SJSA1 (cell line): ENCODE data around the gene CNGA3. TPM values are rescaled to one million over a fixed set of nuclear protein-coding genes. Genes with fewer than 3 reads are reported as not detected.
A peak's percentile ranks its signal among the peaks of the same experiment; 100 is the strongest.
"Not testable (repeated sequence)": the region's sequence is repeated elsewhere in the genome, so short reads cannot be mapped to it uniquely, and the experiment has no call there.

Experiments
- DNase-seq, 2 experiments: peaks; one replicate each; pipeline ENCODE4 v3.0.0-alpha.2; 2015 to 2020; ENCODE audit warnings: low spot score in 2 of 2, low read depth in 1 of 2
- H3K27ac ChIP-seq: fragments of 250-450 bp; sonication (Bioruptor Pico); 2 replicates; pipeline ENCODE4 v1.5.1; 2020; ENCODE audit warnings: mild to moderate bottlenecking, moderate library complexity
- H3K27me3 ChIP-seq: fragments of 250-450 bp; sonication (Bioruptor Pico); replicated peaks from 2 replicates; pipeline ENCODE4 v1.5.1; 2020; ENCODE audit warnings: mild to moderate bottlenecking, moderate library complexity
- H3K36me3 ChIP-seq: fragments of 250-450 bp; sonication (Bioruptor Pico); 2 replicates; pipeline ENCODE4 v1.5.1; 2020; ENCODE audit warnings: mild to moderate bottlenecking
- H3K4me1 ChIP-seq: fragments of 250-450 bp; sonication (Bioruptor Pico); replicated peaks from 2 replicates; pipeline ENCODE4 v1.6.1; 2021; ENCODE audit warnings: mild to moderate bottlenecking
- H3K4me3 ChIP-seq: fragments of 250-450 bp; sonication (Bioruptor Pico); 2 replicates; pipeline ENCODE4 v1.5.1; 2020; ENCODE audit warnings: mild to moderate bottlenecking
- H3K9me3 ChIP-seq: fragments of 250-450 bp; sonication (Bioruptor Pico); replicated peaks from 2 replicates; pipeline ENCODE4 v1.5.1; 2020; ENCODE audit warnings: mild to moderate bottlenecking
- total RNA-seq: library from RNA; depleted of rRNA; stranded (reverse); fragments of >200 nt; shearing (Covaris generic); gene quantifications from 2 replicates; pipeline ENCODE4 v1.2.3, GENCODE V29; 2014

The CNGA3 gene
- total RNA-seq, 1 experiment from 2014 or later, result not detected

DNA sequence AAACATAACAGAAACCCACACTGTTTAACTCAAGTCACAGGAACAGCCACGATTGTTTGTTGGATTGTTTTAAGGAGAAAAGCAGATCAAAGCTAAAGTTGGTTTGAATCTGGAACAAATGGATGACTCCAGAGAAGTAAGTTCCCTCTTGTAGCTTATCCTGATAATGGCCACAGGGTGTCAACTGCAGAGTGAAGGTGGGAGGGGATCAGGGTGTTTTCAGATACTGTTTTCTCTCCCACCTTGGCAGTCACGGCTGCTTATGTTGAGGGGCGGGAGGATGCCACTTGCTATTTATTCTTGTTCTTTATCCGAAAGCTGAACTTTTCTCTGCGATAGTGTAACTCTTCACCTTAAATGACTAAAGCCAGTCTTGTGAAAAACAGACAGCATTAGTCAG lies 61.9 kb downstream of the CNGA3 start:
- no peaks in the 10 kb centered on the region; the same call in 1 of the 2 replicates for H3K27me3 ChIP-seq
- H3K27ac ChIP-seq, result no peak overlapping the region
- DNase-seq, result no peak
- H3K36me3 ChIP-seq, result no peaks in the 10 kb centered on the region
- no peak overlapping the region for H3K4me3 ChIP-seq
- no peaks in the 10 kb centered on the region for H3K9me3 ChIP-seq
- H3K4me1 ChIP-seq, result no peaks in the 10 kb centered on the region

- no peaks in the 10 kb centered on the region for H3K4me1 ChIP-seq
- H3K36me3 ChIP-seq, result no peaks in the 10 kb centered on the region
- no peak overlapping the region for H3K27ac ChIP-seq
- H3K4me3 ChIP-seq, result no peak overlapping the region
- no peaks in the 10 kb centered on the region for H3K27me3 ChIP-seq
- H3K9me3 ChIP-seq, result no peaks in the 10 kb centered on the region
- DNase-seq, result peak in 1 of 2 experiments; percentile 59
These were observed 66.6 kb downstream of the CNGA3 start for GRCh38 chr2:98412751-98413458.

GRCh38 chr2:98414246-98414645 lies 68.0 kb downstream of the CNGA3 start:
- not testable (repeated sequence) for H3K4me1 ChIP-seq

GRCh38 chr2:98415719-98416248 lies 69.5 kb downstream of the CNGA3 start:
- H3K27me3 ChIP-seq, DNase-seq, H3K4me3 ChIP-seq, H3K9me3 ChIP-seq, H3K27ac ChIP-seq, H3K36me3 ChIP-seq, H3K4me1 ChIP-seq: not testable (repeated sequence)

More at GRCh38 chr2:98414246-98414645, 68.0 kb downstream of the CNGA3 start:
- H3K9me3 ChIP-seq, H3K27me3 ChIP-seq, H3K27ac ChIP-seq, H3K4me3 ChIP-seq, H3K36me3 ChIP-seq, DNase-seq: not testable (repeated sequence)

- H3K27ac ChIP-seq, result no peak overlapping the region
- no peaks in the 10 kb centered on the region for H3K27me3 ChIP-seq
- H3K36me3 ChIP-seq, result no peaks in the 10 kb centered on the region
- no peaks in the 10 kb centered on the region for H3K9me3 ChIP-seq
- no peaks in the 10 kb centered on the region for H3K4me1 ChIP-seq
- no peak overlapping the region for H3K4me3 ChIP-seq
- DNase-seq, result no peak
These were observed 70.3 kb downstream of the CNGA3 start for GRCh38 chr2:98416383-98417159.

- no peak overlapping the region for H3K27ac ChIP-seq
- no peak overlapping the region for H3K4me3 ChIP-seq
- H3K9me3 ChIP-seq, result no peaks in the 10 kb centered on the region
- H3K4me1 ChIP-seq, result no peaks in the 10 kb centered on the region
- H3K27me3 ChIP-seq, result no peaks in the 10 kb centered on the region
- DNase-seq, result no peak
- no peaks in the 10 kb centered on the region for H3K36me3 ChIP-seq
These were observed 73.3 kb downstream of the CNGA3 start for GRCh38 chr2:98419544-98419943.

DNA sequence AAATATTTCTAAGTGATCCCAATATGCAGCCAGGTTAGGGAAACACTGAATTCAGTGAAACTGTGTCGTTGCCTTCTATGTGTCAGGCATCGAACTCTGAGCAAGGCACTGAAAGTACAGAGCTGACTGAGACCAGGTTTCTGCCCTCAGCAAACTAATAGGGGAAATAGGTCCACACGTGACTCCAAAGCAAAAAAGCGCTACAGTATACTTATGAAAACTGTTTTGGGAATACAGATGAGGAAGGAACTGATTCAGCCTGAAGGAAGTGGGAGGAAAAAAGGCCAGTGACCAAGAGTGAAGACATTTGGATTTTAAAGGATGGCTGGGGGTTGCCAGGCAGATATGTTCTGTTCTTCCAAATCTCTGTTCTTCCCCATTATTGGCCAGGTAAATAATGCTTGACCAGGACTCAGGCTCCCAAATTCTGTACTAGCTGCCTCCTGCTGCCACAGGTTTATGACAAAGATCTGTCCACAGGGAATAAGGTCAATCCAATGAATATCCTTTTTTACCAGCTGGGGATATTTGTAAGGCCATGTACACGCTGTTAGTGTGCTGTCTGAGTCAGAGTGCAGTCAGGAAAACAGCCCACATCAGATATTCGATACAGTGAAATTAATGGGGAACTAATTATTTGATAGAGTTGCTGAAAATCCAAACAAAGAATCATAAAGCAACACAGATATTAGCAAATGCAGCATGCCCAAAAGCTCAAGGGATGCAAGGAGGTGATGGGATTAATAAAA lies 73.9 kb downstream of the CNGA3 start:
- Histone ChIP-seq H3K27ac (no peak overlapping the region), H3K9me3 (no peaks in the 10 kb centered on the region), H3K36me3 (no peaks in the 10 kb centered on the region), H3K27me3 (no peaks in the 10 kb centered on the region), H3K4me3 (no peak overlapping the region), H3K4me1 (no peaks in the 10 kb centered on the region)
- DNase-seq, result no peak

- H3K4me1 ChIP-seq, result no peaks in the 10 kb centered on the region
- no peaks in the 10 kb centered on the region for H3K36me3 ChIP-seq
- no peak overlapping the region for H3K4me3 ChIP-seq
- no peak overlapping the region for H3K27ac ChIP-seq
- no peaks in the 10 kb centered on the region for H3K9me3 ChIP-seq
- DNase-seq, result no peak
- no peaks in the 10 kb centered on the region for H3K27me3 ChIP-seq
These were observed 76.2 kb downstream of the CNGA3 start for GRCh38 chr2:98422449-98422848.

- no peak overlapping the region for H3K27ac ChIP-seq
- H3K27me3 ChIP-seq, result no peaks in the 10 kb centered on the region
- no peak for DNase-seq
- no peak overlapping the region for H3K4me3 ChIP-seq
- no peaks in the 10 kb centered on the region for H3K4me1 ChIP-seq
- no peaks in the 10 kb centered on the region for H3K9me3 ChIP-seq
- no peaks in the 10 kb centered on the region for H3K36me3 ChIP-seq
These were observed 80.5 kb downstream of the CNGA3 start for GRCh38 chr2:98426771-98427170.

DNA sequence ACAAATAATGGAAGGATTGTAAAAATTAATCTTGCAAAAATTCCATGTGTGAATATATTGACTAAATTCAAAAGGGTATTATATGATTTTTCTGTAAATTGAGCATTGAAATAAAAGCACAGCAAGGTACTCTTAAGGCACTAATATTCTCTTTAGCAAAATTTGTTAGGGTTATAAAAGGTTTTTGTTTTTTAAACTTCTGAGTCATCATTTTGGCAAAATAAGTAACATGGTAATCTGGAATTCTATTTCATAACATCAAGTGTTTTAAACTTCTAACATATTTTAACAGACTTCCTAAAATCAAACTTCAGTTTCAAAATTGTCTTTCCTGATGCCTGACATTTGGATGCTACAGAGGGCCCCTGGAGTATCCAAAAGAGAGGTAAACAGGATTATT lies 85.9 kb downstream of the CNGA3 start:
- no peak for DNase-seq
- Histone ChIP-seq H3K36me3 (no peaks in the 10 kb centered on the region), H3K27me3 (no peaks in the 10 kb centered on the region), H3K9me3 (no peaks in the 10 kb centered on the region), H3K4me3 (no peak overlapping the region), H3K27ac (no peak overlapping the region), H3K4me1 (no peaks in the 10 kb centered on the region)

DNA sequence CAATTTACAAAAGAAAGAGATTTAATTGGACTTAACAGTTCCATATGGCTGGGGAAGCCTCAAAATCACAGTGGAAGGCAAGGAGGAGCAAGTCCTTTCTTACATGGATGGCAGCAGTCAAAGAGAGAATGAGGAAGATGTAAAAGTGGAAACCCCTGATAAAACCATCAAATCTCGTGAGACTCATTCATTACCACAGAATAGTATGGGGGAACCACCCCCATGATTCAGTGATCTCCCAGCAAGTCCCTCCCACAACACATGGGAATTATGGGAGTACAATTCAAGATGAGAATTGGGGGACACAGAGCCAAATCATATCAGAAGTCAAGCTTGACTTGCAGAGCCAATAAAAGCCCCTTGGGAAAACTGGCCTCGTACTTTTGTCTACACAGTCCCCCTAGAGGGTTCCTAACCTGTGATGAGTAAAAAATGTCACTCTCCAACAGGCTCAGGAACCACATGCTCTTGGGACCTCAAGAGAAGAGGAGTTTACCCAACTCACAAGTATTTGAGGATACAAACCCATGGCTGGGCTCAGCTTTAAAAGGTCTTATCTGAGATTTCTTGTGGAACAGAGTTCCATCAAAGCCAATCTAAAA lies 87.2 kb downstream of the CNGA3 start:
- Histone ChIP-seq H3K4me3 (no peak overlapping the region), H3K4me1 (no peaks in the 10 kb centered on the region), H3K27ac (no peak overlapping the region), H3K27me3 (no peaks in the 10 kb centered on the region), H3K9me3 (0 out of 2 replicates have a peak, but pooled peaks cover 2% of the 10 kb centered on the region), H3K36me3 (no peaks in the 10 kb centered on the region)
- no peak for DNase-seq

DNA sequence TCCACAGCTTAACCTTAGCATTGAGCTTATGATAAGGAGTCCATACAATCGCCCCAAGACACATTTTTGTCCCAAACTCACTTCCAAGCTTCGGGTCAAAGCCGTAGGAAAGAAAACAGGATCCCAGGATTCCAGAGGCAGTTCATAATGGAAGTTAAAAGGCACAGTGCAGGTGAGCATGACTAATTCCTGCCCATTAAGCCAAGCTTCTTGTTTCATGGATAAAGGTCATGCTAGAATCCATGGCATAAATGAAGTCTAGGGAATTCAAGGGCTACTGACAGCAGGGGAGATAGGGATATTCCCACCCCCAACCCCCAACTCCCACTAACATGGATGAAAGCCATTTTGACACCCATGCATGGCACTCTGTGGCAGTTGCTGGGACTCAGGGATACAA lies 88.2 kb downstream of the CNGA3 start:
- Histone ChIP-seq H3K4me1 (no peaks in the 10 kb centered on the region), H3K27me3 (no peaks in the 10 kb centered on the region), H3K4me3 (no peak overlapping the region), H3K27ac (no peak overlapping the region), H3K9me3 (0 out of 2 replicates have a peak, but pooled peaks cover 2% of the 10 kb centered on the region), H3K36me3 (no peaks in the 10 kb centered on the region)
- DNase-seq, result no peak

- not testable (repeated sequence) for H3K4me3 ChIP-seq, H3K27me3 ChIP-seq, H3K27ac ChIP-seq, H3K4me1 ChIP-seq, H3K36me3 ChIP-seq, H3K9me3 ChIP-seq, DNase-seq
These were observed 89.4 kb downstream of the CNGA3 start for GRCh38 chr2:98435670-98436069.
